GM13977 (cell line): ENCODE measurements around the gene AQP3.

Experiments used
- DNase-seq: peaks from one replicate; pipeline ENCODE4 v3.0.0; 2012; ENCODE audit warnings: low spot score
- CTCF ChIP-seq: IDR thresholded peaks from 2 replicates; pipeline ENCODE4 v1.5.1; 2012; ENCODE audit warnings: mild to moderate bottlenecking, control low read depth; ENCODE audit not compliant: insufficient read depth; ENCODE audit errors: extremely low read depth, missing control alignments
- in situ Hi-C: fragments of 300-500 bp; cut with MboI; formaldehyde crosslinking; loops from one replicate; pipeline ENCODE4 v1.12.0; 2022; ENCODE audit warnings: low sequenced_read_pairs, low pct_unique_long_range_greater_than_20kb, mixed read lengths, inconsistent platforms; ENCODE audit not compliant: unreplicated experiment

The AQP3 gene

GRCh38 chr9:33468797-33469621 lies 21.6 kb upstream of the AQP3 start:
- in situ Hi-C loops = no loop called here
- peak; percentile 3 for DNase-seq
- TF ChIP-seq CTCF = no peak

- no peak for DNase-seq
- in situ Hi-C loops = no loop called here
- no peak for TF ChIP-seq CTCF
These were observed 20.9 kb upstream of the AQP3 start for GRCh38 chr9:33468215-33468730.

GRCh38 chr9:33467526-33467925 lies 20.1 kb upstream of the AQP3 start:
- in situ Hi-C loops = no loop called here
- peak; percentile 13 for DNase-seq
- no peak for TF ChIP-seq CTCF

- DNase-seq = peak; percentile 81
- peak; percentile 96 for TF ChIP-seq CTCF
- in situ Hi-C loops = no loop called here
These were observed 19.4 kb upstream of the AQP3 start for GRCh38 chr9:33466565-33467495.

GRCh38 chr9:33465596-33466564 lies 18.5 kb upstream of the AQP3 start:
- TF ChIP-seq CTCF = no peak
- in situ Hi-C loops = no loop called here
- DNase-seq = no peak
